Chondrocyte (in vitro differentiated cells): ENCODE data around the gene NCBP3. TPM values are rescaled to one million over a fixed set of nuclear protein-coding genes. Genes with fewer than 3 reads are reported as not detected.

ENCODE experiments used
- DNase-seq: peaks from one replicate; pipeline ENCODE4 v3.0.0; 2021; ENCODE audit warnings: mixed read lengths, low spot score
- H3K27ac Mint-ChIP-seq: one replicate; pipeline ENCODE4 v1.8.0; 2021; ENCODE audit warnings: mild to moderate bottlenecking, moderate library complexity, mixed read lengths; ENCODE audit not compliant: unreplicated experiment
- H3K27me3 Mint-ChIP-seq: 2 replicates; pipeline ENCODE4 v1.8.0; 2021; ENCODE audit warnings: low read depth, mixed read lengths
- H3K36me3 Mint-ChIP-seq: 2 replicates; pipeline ENCODE4 v1.8.0; 2021; ENCODE audit warnings: low read depth, mixed read lengths
- H3K4me1 Mint-ChIP-seq: 2 replicates; pipeline ENCODE4 v1.8.0; 2021; ENCODE audit warnings: low read depth, mild to moderate bottlenecking, mixed read lengths
- H3K4me3 Mint-ChIP-seq: one replicate; pipeline ENCODE4 v1.8.0; 2021; ENCODE audit warnings: mild to moderate bottlenecking, moderate library complexity, mixed read lengths; ENCODE audit not compliant: unreplicated experiment
- H3K9me3 Mint-ChIP-seq: 2 replicates; pipeline ENCODE4 v1.8.0; 2021; ENCODE audit warnings: low read depth, mixed read lengths
- total RNA-seq: library from RNA; stranded (reverse); gene quantifications from 3 replicates; pipeline ENCODE4 v1.2.1, GENCODE V29; 2021
- TF ChIP-seq, protein P1 (sequence below): fragments of 200-600 bp; sonication (generic); IDR thresholded peaks from 2 replicates; pipeline ENCODE4 v1.5.0; 2021; ENCODE audit warnings: antibody characterized with exemption, mild to moderate bottlenecking, moderate library complexity

The NCBP3 gene
- total RNA-seq, 1 donor from 2014 or later: 33.7 TPM

- Mint-ChIP-seq H3K4me1 (peaks cover 29% of the 10 kb centered on the region), H3K36me3 (peaks cover 11% of the 10 kb centered on the region), H3K27me3 (no peaks in the 10 kb centered on the region), H3K4me3 (no peak overlapping the region), H3K9me3 (no peaks in the 10 kb centered on the region), H3K27ac (no peak overlapping the region)
- no peak for DNase-seq
- TF ChIP-seq, protein P1, sequence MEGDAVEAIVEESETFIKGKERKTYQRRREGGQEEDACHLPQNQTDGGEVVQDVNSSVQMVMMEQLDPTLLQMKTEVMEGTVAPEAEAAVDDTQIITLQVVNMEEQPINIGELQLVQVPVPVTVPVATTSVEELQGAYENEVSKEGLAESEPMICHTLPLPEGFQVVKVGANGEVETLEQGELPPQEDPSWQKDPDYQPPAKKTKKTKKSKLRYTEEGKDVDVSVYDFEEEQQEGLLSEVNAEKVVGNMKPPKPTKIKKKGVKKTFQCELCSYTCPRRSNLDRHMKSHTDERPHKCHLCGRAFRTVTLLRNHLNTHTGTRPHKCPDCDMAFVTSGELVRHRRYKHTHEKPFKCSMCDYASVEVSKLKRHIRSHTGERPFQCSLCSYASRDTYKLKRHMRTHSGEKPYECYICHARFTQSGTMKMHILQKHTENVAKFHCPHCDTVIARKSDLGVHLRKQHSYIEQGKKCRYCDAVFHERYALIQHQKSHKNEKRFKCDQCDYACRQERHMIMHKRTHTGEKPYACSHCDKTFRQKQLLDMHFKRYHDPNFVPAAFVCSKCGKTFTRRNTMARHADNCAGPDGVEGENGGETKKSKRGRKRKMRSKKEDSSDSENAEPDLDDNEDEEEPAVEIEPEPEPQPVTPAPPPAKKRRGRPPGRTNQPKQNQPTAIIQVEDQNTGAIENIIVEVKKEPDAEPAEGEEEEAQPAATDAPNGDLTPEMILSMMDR: no peak
Observed at GRCh38 chr17:3805581-3805980, 40.5 kb downstream of the NCBP3 start.

DNA sequence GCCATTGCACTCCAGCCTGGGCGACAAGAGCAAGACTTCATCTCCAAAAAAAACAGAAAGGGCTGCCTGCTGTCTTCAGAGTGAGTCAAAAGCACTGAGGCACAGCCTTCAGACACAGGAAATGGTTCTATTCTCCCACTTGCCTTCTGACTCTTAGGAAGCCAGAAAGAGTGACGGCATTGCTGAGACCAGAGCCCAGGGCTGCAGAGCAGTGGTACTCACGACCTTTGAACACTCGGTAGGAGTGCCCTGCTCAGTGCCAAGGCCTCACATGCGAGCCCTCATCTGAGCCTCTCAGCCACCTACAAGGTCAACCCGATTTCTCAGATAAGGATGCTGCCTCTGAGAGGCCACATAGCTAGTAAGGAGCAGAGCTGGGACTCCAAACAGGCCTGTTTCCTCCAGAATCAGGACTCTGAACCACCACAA, 41.5 kb downstream of the NCBP3 start:
- TF ChIP-seq, protein P1: no peak
- Mint-ChIP-seq H3K27ac (no peak overlapping the region), H3K4me3 (no peak overlapping the region), H3K9me3 (no peaks in the 10 kb centered on the region), H3K36me3 (peaks cover 6% of the 10 kb centered on the region), H3K27me3 (no peaks in the 10 kb centered on the region), H3K4me1 (peaks cover 32% of the 10 kb centered on the region)
- DNase-seq: no peak

GRCh38 chr17:3803308-3803640, 42.8 kb downstream of the NCBP3 start:
- no peaks in the 10 kb centered on the region for H3K27me3 Mint-ChIP-seq
- peak overlapping the region; percentile 85 for H3K27ac Mint-ChIP-seq
- H3K4me3 Mint-ChIP-seq: no peak overlapping the region
- H3K4me1 Mint-ChIP-seq: peaks cover 36% of the 10 kb centered on the region
- peaks cover 6% of the 10 kb centered on the region for H3K36me3 Mint-ChIP-seq
- DNase-seq: no peak
- H3K9me3 Mint-ChIP-seq: no peaks in the 10 kb centered on the region
- TF ChIP-seq, protein P1: no peak

- TF ChIP-seq, protein P1: no peak
- no peak overlapping the region for H3K4me3 Mint-ChIP-seq
- no peak for DNase-seq
- H3K27me3 Mint-ChIP-seq: no peaks in the 10 kb centered on the region
- H3K4me1 Mint-ChIP-seq: peaks cover 34% of the 10 kb centered on the region
- H3K36me3 Mint-ChIP-seq: peaks cover 3% of the 10 kb centered on the region
- no peaks in the 10 kb centered on the region for H3K9me3 Mint-ChIP-seq
- peak overlapping the region; percentile 85 for H3K27ac Mint-ChIP-seq
Observed at GRCh38 chr17:3802461-3803307, 43.4 kb downstream of the NCBP3 start.

- no peak overlapping the region for H3K27ac Mint-ChIP-seq
Observed at GRCh38 chr17:3801792-3802191, 44.3 kb downstream of the NCBP3 start.

More at GRCh38 chr17:3801792-3802191, 44.3 kb downstream of the NCBP3 start:
- no peak overlapping the region for H3K4me3 Mint-ChIP-seq
- peaks cover 1% of the 10 kb centered on the region for H3K36me3 Mint-ChIP-seq
- TF ChIP-seq, protein P1: no peak
- DNase-seq: no peak
- H3K4me1 Mint-ChIP-seq: peaks cover 34% of the 10 kb centered on the region
- no peaks in the 10 kb centered on the region for H3K9me3 Mint-ChIP-seq
- H3K27me3 Mint-ChIP-seq: no peaks in the 10 kb centered on the region
